Left ventricle myocardium inferior (tissue), 1 donor: ENCODE data around the gene SPINK2. TPM values are rescaled to one million over a fixed set of nuclear protein-coding genes. Genes with fewer than 3 reads are reported as not detected.

Experiments
- DNase-seq: peaks from one replicate; pipeline ENCODE4 v3.0.0-alpha.2; 2020
- H3K27ac ChIP-seq: fragments of 200-600 bp; replicated peaks from 2 replicates; pipeline ENCODE4 v1.8.0; 2021
- H3K27me3 ChIP-seq: fragments of 200-600 bp; 2 replicates; pipeline ENCODE4 v1.8.0; 2021; ENCODE audit warnings: low read depth
- H3K36me3 ChIP-seq: fragments of 200-600 bp; 2 replicates; pipeline ENCODE4 v1.8.0; 2021
- H3K4me1 ChIP-seq: fragments of 200-600 bp; 2 replicates; pipeline ENCODE4 v1.8.0; 2021
- H3K4me3 ChIP-seq: fragments of 200-600 bp; 2 replicates; pipeline ENCODE4 v1.8.0; 2021; ENCODE audit warnings: mild to moderate bottlenecking, moderate library complexity
- H3K9me3 ChIP-seq: fragments of 200-600 bp; replicated peaks from 2 replicates; pipeline ENCODE4 v1.8.0; 2021
- CTCF ChIP-seq: fragments of 200-600 bp; IDR thresholded peaks from 2 replicates; pipeline ENCODE4 v1.8.0; 2021; ENCODE audit warnings: antibody characterized with exemption, mild to moderate bottlenecking, borderline replicate concordance
- intact Hi-C: fragments of 100-400 bp; cut with micrococcal nuclease; formaldehyde crosslinking; loops from one replicate; pipeline ENCODE4 v1.11.0; 2022
- total RNA-seq: library from RNA; stranded (reverse); fragmentation: NEBNext Ultra II Directional; extraction: Animal tissue kit (Norgen Biotek cat#: 25700); gene quantifications from one replicate; pipeline ENCODE4 v1.2.1, GENCODE V29; 2021
- donor health status: DM: no; HTN: yes; CAD: no; lungs with severe emphysema.

Gene SPINK2
- total RNA-seq, 1 donor from 2014 or later, result 0.80 TPM

- TF ChIP-seq CTCF, result no peak
- intact Hi-C loops, result no loop called here
- H3K4me1 ChIP-seq, result no peaks in the 10 kb centered on the region
- DNase-seq, result no peak
- H3K9me3 ChIP-seq, result no peaks in the 10 kb centered on the region
- H3K27me3 ChIP-seq, result peaks cover 3% of the 10 kb centered on the region
- no peaks in the 10 kb centered on the region for H3K36me3 ChIP-seq
- no peak overlapping the region for H3K4me3 ChIP-seq
- H3K27ac ChIP-seq, result no peak overlapping the region
Measured at GRCh38 chr4:56859841-56860240, 38.3 kb upstream of the SPINK2 start.

GRCh38 chr4:56857601-56858309 is 36.3 kb upstream of the SPINK2 start:
- no peak for DNase-seq
- Histone ChIP-seq H3K4me3 (no peak overlapping the region), H3K27ac (no peak overlapping the region), H3K36me3 (no peaks in the 10 kb centered on the region), H3K9me3 (no peaks in the 10 kb centered on the region), H3K4me1 (no peaks in the 10 kb centered on the region), H3K27me3 (peaks cover 3% of the 10 kb centered on the region)
- intact Hi-C loops, result no loop called here
- TF ChIP-seq CTCF, result no peak

- DNase-seq, result no peak
- intact Hi-C loops, result no loop called here
- H3K9me3 ChIP-seq, result no peaks in the 10 kb centered on the region
- no peaks in the 10 kb centered on the region for H3K4me1 ChIP-seq
- no peaks in the 10 kb centered on the region for H3K36me3 ChIP-seq
- H3K27ac ChIP-seq, result no peak overlapping the region
- no peak overlapping the region for H3K4me3 ChIP-seq
- no peak for TF ChIP-seq CTCF
- H3K27me3 ChIP-seq, result peaks cover 3% of the 10 kb centered on the region
Measured at GRCh38 chr4:56856656-56857055, 35.2 kb upstream of the SPINK2 start.

- intact Hi-C loops, result no loop called here
- no peaks in the 10 kb centered on the region for H3K36me3 ChIP-seq
- DNase-seq, result no peak
- no peak overlapping the region for H3K4me3 ChIP-seq
- no peak for TF ChIP-seq CTCF
- H3K9me3 ChIP-seq, result no peaks in the 10 kb centered on the region
- H3K4me1 ChIP-seq, result no peaks in the 10 kb centered on the region
- no peak overlapping the region for H3K27ac ChIP-seq
- no peaks in the 10 kb centered on the region for H3K27me3 ChIP-seq
Measured at GRCh38 chr4:56850910-56851309, 29.4 kb upstream of the SPINK2 start.

- H3K4me3 ChIP-seq, result no peak overlapping the region
- TF ChIP-seq CTCF, result no peak
- H3K27me3 ChIP-seq, result no peaks in the 10 kb centered on the region
Measured at GRCh38 chr4:56844802-56845580, 23.5 kb upstream of the SPINK2 start.

More at GRCh38 chr4:56844802-56845580, 23.5 kb upstream of the SPINK2 start:
- DNase-seq, result no peak
- no peaks in the 10 kb centered on the region for H3K9me3 ChIP-seq
- intact Hi-C loops, result no loop called here
- H3K27ac ChIP-seq, result no peak overlapping the region
- no peaks in the 10 kb centered on the region for H3K4me1 ChIP-seq
- no peaks in the 10 kb centered on the region for H3K36me3 ChIP-seq
